Activated CD4-positive, alpha-beta T cell treated with anti-CD3 and anti-CD28 coated beads, Interleukin-2, amount 50 U/mL, for 16 hours (primary cell): ENCODE measurements around the gene CHKA.

ENCODE experiments used
- DNase-seq: peaks from one replicate; pipeline ENCODE4 v3.0.0-alpha.2; 2020

CHKA gene

GRCh38 chr11:68067991-68068390, 53.2 kb downstream of the CHKA start:
- no peak for DNase-seq

DNA sequence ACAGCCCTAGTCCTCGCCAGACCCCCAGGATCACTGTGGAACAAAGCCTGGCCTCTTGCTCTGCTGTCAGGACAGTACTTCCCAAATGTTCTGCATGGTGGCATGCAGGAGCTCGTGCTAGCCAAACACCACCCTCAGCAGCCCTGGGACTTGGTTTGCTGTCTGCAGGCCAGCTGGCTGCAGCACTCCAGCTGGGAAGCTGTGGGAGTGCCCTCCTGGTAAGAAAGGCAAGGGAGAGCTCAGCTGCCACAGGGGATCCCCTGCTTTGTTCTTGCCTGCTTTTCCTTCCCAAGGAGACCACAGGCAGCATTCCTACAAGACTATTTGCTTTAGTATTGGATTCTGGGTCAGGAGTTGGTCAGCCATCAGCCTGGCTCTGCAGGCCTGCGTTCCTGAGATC, 54.4 kb downstream of the CHKA start:
- DNase-seq, result no peak

DNA sequence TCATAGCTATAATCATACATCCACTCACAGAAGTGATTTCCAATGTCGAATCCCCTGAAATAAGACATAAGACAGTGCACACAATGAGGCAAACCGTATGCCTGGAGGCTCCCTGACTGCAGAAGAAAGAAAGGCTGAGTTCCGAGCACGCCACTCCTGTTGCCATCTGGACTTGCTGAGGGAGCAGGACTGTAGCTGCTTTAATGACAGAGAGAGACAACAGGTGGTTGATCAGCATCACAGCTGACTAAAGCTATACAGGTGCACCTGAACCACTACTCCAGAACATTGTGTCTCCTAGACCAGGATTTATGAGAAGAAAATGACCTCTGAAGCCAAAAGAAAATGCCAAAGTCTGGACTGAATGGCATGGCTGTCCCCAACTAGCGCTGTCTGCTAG, 55.3 kb downstream of the CHKA start:
- no peak for DNase-seq

DNA sequence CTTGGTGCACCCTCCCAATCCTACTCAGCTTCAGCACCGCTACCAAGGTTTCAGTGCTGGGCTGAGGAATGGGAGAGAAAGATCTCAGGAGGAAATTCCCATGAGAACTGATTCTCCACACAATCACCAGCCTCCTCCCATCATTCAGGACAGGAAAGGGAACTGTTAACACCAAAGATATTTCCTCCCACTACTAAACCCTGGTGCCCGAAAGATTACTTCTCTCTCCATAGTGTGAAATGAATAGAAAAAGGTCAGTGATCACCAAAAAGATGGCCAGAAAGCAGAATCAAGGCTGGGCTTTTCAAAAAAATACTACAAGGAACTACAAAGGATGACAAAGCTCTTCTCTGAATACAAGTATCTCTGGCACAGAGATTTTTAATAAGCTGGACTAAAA, 56.3 kb downstream of the CHKA start:
- DNase-seq, result no peak

- no peak for DNase-seq
Observed at GRCh38 chr11:68061508-68061907, 59.7 kb downstream of the CHKA start.

GRCh38 chr11:68057807-68058206, 63.4 kb downstream of the CHKA start:
- DNase-seq, result no peak

GRCh38 chr11:68056317-68057285, 64.6 kb downstream of the CHKA start:
- no peak for DNase-seq

DNA sequence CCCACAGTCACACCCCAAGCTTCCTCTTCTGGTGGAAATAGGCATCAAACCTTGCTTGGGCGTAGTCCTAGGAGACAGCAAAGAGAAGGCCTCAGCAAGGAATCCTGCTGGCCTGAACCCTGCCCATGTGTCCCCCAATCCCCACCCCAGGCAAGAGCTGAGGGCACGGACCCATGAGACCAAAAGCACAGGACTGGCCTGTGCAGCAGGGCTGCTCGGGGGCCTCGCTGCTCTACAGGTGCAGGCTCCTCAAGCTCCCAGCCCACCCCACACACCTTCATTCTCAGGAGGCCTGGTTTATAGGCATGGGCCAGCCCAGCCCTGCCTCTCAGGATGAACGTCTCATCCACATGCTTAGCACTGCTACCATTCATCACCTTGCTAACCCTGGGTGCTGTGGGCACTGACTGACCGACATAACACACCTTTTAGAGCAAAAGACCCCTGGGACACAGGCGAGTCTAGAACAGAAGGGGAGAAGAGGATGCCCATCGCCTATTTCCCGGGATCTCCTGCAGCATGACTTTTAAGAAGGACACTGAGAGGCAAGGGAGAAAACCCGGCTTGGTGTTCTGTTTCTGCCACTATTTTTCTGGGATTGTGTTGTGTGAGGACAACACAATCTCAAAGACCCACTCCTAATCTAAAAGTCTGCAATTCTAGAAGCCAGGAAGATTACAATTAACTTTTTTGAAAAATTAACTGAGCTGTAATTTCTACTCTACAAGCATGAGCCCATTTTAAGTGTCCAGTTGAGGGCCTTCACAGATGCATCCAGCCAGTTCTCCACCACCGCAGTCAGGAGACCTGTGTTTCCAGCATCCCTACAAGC, 67.0 kb downstream of the CHKA start:
- no peak for DNase-seq

- no peak for DNase-seq
Observed at GRCh38 chr11:68053117-68053516, 68.1 kb downstream of the CHKA start.

DNA sequence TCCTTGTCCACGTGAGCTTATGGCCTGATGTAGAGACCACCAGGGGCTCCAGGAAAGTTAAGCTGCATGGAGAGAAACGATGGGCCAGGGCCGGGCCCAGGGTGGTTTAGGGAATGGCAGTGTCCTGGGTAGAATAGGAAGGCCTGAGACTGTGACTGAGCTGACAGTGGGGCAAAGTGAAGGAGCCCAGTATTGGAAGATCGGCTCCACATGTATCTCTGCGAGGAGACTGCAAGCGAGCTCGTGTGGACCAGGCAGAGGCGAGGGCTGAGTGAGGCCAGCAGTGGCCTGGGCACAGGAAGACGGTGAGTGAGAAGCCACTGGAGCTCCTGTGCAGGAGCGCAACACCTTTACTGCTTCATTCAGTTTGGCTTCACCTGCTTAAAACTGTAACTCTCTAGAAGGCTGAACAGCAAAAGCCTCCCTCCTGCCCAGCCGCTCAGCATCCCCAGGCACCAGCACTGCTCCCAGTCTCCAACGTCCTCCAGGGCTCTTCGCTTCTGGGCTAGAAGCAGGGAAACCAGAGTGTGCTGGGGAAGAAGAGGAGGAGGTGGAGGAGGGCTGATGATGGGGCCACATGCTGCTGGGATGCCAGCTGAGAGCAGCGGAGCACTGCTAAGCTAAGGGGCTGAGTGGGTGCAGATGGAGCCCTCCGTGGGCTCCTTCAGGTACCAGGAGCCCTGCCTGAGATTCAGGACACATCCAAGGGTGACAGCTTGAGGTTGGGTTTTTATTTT, 68.9 kb downstream of the CHKA start:
- DNase-seq, result no peak

GRCh38 chr11:68051191-68052136, 69.7 kb downstream of the CHKA start:
- no peak for DNase-seq

GRCh38 chr11:68050371-68050841, 70.8 kb downstream of the CHKA start:
- DNase-seq, result no peak

- DNase-seq, result no peak
Observed at GRCh38 chr11:68049509-68050370, 71.4 kb downstream of the CHKA start.

DNA sequence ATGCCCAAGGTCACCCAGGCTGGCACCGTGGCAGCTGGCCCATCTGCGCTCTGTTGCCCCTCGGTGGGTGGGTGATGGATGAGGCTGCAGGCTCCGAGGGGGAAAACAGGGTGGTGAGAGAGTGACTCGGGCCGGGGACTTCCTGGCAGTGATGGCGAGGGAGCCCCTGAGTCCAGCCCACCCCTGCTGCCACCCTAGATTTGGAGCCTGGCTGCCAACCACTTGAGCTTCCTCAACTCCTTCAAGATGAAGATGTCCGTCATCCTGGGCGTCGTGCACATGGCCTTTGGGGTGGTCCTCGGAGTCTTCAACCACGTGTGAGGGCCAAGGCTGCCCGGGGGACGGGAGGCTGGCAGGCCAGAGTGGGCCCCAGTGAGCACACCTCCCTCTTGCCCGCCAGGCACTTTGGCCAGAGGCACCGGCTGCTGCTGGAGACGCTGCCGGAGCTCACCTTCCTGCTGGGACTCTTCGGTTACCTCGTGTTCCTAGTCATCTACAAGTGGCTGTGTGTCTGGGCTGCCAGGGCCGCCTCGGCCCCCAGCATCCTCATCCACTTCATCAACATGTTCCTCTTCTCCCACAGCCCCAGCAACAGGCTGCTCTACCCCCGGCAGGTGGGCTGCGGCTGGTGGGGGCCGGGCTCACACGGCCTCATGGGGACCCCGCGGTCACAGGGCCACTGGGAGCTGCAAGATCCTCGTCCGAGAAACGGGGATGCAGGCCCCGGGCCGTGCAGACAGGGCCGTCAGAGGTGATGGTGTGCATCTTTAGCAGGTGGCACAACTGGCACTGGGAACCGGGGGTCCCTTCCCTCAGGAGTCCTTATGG, 72.3 kb downstream of the CHKA start:
- DNase-seq, result no peak

DNA sequence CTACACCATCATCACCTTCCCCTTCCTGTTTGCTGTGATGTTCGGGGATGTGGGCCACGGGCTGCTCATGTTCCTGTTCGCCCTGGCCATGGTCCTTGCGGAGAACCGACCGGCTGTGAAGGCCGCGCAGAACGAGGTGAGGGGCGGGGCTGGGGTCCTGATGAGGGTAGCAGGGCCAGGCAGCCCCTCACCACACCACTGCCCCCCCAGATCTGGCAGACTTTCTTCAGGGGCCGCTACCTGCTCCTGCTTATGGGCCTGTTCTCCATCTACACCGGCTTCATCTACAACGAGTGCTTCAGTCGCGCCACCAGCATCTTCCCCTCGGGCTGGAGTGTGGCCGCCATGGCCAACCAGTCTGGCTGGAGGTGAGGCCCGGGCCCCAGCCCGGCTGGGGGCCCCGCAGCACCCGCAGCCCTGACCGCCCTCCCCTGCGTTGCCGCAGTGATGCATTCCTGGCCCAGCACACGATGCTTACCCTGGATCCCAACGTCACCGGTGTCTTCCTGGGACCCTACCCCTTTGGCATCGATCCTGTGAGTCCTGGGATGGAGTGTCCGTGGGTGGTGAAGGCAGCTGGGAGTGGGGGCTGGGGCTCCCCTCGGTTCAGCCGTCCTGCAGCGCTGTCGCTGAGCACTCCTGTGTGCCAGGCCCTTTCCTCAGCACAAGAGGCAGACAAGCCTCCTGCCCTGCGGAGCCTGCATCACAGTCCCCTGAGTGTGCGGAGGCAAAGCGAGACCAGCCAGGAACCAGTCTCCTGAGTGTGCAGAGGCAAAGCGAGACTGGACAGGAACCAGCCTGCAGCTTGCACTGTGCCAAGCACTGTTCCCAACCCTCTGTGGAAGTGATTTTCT, 73.5 kb downstream of the CHKA start:
- no peak for DNase-seq

DNA sequence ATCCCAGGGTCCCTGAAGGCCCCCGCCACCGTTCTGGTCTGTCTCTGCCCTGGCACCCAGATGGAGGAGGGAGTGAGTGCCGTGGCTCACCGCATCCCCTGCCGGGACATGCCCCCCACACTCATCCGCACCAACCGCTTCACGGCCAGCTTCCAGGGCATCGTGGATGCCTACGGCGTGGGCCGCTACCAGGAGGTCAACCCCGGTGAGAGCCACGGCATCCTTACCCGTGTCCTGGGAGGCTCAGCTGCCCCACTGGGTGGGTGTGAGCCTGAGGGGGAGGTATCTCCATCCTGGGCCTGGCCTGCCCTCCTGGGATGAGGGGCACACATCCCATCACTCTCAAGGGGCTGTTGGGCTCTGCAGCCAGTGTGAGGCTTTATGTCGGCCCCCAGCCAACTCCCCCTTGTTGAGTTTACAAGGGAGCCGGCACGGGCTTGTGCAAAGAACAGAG, 76.3 kb downstream of the CHKA start:
- DNase-seq, result no peak

DNA sequence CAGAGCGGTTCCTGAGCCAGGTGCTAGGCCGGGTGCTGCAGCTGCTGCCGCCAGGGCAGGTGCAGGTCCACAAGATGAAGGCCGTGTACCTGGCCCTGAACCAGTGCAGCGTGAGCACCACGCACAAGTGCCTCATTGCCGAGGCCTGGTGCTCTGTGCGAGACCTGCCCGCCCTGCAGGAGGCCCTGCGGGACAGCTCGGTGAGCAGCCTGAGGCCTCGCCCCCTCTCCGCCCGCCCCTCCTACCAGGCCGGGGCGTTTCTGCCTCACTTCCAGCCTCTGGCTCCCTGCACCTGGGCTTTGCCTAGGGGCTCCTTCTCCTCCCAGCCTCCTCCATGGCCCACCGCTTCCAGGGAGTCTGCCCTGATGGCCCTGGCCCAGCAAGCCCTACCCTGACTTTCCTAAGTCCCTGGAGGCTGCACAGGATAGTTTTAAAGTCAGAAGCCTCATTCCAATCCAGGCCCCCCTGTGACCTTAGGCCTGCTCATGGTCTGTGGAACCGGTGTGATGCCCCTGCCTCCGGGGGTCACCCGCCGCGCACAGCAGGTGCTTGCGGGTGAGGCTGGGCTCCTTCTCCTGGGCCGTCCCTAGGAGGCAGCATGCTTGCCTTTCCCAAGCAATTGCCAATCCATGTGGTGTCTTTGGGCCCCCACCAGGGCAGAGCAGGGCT, 76.9 kb downstream of the CHKA start:
- DNase-seq, result no peak
